Subcutaneous adipose tissue (tissue), 4 donors: Measurements from ENCODE around the gene MARS1. TPM values are rescaled to one million over a fixed set of nuclear protein-coding genes. Genes with fewer than 3 reads are reported as not detected.

Experiments used
- CTCF ChIP-seq: fragments of 450-650 bp; IDR thresholded peaks from one replicate; pipeline ENCODE4 v1.5.1; 2016; ENCODE audit warnings: low read depth, mild to moderate bottlenecking, control low read depth, antibody characterized with exemption, moderate library complexity
- total RNA-seq, 4 donors: library from RNA; depleted of rRNA; stranded (reverse); fragments of >200 nt; gene quantifications; one replicate each; pipeline ENCODE4 v1.1.0, GENCODE V29; 2016

The MARS1 gene
- total RNA-seq, 4 donors from 2014 or later = 43.4 to 86.9 (median 47.5) TPM

GRCh38 chr12:57455374-57456144 lies 32.3 kb upstream of the MARS1 start:
- TF ChIP-seq CTCF = no peak

- no peak for TF ChIP-seq CTCF
These were observed 31.6 kb upstream of the MARS1 start for GRCh38 chr12:57456145-57456700.

- no peak for TF ChIP-seq CTCF
These were observed 31.0 kb upstream of the MARS1 start for GRCh38 chr12:57456737-57457490.

DNA sequence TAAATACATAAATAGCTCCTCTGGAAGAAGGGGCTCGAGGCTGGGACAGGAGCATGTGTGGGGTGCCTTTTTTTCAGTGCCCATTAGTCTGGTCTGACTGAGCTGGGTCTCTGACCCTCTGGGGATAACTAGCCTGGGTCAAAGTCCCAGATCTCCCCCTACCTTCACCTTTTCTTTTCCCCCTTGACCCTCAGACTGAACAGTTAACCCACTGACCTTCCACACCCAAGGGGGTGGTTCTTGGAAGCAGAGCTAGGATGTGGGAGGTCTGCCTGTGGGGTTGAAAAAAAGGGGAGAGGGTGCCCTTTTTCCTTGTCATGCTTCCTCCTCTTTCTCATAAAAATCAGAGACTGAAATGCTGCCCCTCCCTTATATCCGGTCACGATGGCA lies 29.2 kb upstream of the MARS1 start:
- no peak for TF ChIP-seq CTCF

DNA sequence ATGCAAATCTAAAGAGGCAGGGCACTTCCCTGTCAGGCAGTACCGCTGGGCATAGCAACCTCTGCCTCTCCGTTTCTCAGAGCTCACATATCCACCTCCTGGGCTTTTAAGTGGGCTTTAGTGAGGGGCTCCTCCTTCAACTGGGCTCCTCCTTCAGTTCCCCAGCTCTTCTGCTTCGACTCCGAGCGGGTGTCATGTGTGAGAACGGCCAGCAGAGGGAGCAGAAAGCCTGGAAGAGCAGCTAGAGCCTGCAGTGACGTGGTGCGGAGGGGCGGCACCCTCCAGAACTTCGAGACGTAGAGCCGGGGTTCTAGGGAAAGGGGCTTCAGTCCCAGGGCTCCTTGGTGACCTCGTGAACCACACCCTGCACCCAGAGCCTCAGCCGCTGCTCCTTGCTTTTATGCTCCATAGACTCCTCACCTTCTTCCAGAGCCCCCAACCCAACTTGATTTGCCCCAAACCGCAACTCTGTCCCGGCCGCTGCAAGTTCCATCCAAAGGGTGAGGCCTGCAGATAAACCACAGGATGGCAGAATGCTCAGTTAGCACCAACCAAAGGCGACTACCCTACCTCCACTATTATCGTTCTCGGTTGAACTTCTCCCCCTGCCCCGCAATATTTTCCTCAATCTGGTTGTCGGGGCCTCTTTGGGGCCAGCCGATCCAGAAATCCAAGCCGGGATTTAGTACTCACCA lies 28.7 kb upstream of the MARS1 start:
- TF ChIP-seq CTCF = no peak

DNA sequence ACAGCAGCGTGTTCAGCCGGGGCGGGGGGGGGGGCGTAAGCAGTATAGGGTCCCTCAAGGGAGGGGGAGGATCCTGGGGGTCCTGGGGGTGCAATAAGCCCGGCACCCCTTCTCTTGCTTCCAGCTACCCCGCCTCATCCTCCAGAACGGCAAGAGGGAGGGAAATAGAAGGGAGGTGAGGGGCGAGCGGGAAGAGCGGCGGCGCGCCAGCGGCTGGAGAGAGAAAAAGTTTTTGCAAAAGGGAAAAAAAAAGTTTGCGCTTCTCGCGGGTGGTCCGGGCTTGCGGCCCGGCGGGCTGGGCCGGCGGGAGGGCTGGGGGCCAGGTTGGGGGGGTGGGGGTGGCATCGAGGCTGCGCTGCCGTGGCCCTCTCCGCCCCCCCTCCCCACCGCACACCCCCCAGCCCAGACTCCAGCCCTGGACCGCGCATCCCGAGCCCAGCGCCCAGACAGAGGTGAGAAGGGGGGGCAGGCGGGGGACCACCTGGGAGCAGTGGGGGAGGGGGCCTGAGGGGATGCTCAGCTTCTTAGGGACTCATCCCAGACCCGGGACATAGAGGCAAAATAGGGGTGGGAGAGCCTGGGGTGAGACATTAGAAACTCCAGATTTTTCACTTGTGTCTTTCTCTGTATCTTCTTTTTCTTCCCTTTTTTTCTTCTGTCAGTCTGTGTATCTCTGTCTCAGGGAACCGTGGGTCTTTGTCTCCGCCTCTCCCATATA lies 28.0 kb upstream of the MARS1 start, which contains the start of gene GLI1:
TSS of gene GLI1 (plus strand) at position 36 of the 718 bp plus-strand sequence. CDS start 3,907 bp downstream, outside the sequence.
- TF ChIP-seq CTCF = no peak
